Stomach (tissue), 4 donors: ENCODE results near the gene ANKS1B.

Source experiments
- CTCF ChIP-seq, 7 experiments: fragments of 450-650 bp in 4 of 7; fragments of 200-600 bp in 3 of 7; sonication (generic) in 3 of 7; IDR thresholded peaks; one replicate each; pipeline ENCODE4 v1.5.1; 2016 to 2019; ENCODE audit warnings: antibody characterized with exemption in 7 of 7, control low read depth in 2 of 7, mild to moderate bottlenecking in 1 of 7
- POLR2A ChIP-seq, 4 donors: fragments of 450-650 bp; IDR thresholded peaks; one replicate each; pipeline ENCODE4 v1.6.1; 2016; ENCODE audit warnings: antibody characterized with exemption in 4 of 4, control low read depth in 2 of 4, mild to moderate bottlenecking in 1 of 4, moderate library complexity in 1 of 4
- POLR2AphosphoS5 ChIP-seq, 3 donors: sonication (generic); formaldehyde crosslinking; IDR thresholded peaks; one replicate each; pipeline ENCODE4 v1.6.1; 2016; ENCODE audit warnings: antibody characterized with exemption in 3 of 3

- TF ChIP-seq CTCF (IDR thresholded peaks at IDR 0.05) (no peak), POLR2AphosphoS5 (IDR thresholded peaks at IDR 0.05) (no peak), POLR2A (IDR thresholded peaks at IDR 0.05) (no peak)
Observed at GRCh38 chr12:99332936-99333591, 651.7 kb downstream of the ANKS1B start.
